NCI-H2107 (cell line): ENCODE measurements around the gene FAM53B.

Source experiments
- DNase-seq: peaks from one replicate; lab custom pipeline; 2025; lab: John Stamatoyannopoulos, UW

Gene FAM53B

GRCh38 chr10:124709861-124710260 lies 34.3 kb downstream of the FAM53B start:
- DNase-seq = no peak

DNA sequence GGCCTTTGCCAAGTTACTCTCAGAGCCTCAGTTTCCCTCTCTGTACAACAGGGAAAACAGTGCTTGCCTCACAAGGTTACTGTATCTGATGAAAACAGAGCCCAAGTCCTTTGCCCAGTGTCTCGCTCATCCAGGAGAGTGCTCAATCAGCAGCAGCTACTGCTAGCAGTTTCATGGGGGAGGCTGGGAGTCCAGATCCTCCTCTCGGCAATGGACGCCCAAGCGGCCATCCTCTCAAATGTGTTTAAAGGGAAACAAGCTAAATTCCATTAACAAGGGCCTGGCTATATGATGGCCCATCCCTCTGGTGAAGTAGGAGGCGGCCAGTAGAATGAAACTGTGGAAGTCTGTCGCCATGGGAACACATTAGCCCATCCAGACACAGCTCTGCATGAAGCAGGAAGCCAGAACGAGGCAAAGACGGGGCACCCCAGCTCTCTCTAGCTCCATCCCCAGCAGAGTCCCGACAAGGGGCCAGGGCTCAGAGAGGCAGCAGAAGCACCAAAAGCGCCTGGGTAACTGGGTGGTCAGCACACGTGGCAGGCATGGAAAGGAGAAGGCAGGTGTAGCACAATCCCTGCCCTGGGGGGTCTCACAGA lies 35.2 kb downstream of the FAM53B start:
- DNase-seq = no peak

DNA sequence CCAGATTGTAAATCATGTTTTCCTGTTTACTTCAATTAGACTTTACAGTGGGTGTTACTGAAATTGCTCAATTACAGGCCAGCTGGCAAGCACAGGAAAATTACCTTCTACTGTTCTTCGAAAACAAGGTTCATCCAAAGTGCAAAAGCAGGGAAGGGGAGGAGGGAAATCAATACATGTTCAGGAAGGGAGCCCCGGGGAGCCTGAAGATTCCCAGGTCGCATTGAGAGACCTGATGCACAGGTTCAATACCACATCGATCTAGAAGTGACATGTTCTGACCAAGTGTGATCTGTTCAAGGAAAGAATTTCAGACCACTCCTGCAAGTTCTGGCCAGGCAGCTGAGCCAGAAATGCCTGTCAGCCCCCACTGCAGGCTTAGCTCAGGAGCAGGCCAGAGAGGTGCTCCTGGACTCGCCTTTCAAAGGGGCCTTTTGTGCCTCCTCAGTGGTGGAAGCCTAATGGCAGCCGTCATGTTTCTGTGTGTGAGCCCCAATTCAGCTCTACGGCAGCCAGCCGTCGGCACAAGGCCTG lies 35.9 kb downstream of the FAM53B start:
- DNase-seq = no peak

- DNase-seq = no peak
Measured at GRCh38 chr10:124707551-124707950, 36.6 kb downstream of the FAM53B start.

DNA sequence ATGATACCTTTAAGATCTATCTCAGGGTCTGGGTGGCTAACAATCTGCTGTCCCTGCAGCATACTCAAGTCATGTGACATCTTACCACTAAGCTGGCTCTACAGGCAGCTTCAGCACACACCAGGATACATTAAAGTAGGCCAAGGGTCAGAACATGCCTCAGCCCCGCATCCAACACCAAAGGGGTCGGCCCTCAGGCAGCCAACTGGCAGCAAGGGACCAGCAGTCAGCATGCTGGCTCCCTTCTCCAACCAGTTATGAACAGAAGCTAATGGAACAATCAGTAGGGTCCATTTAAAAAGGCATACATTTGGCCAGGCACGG lies 37.1 kb downstream of the FAM53B start:
- DNase-seq = no peak

GRCh38 chr10:124706462-124707143 lies 37.6 kb downstream of the FAM53B start:
- no peak for DNase-seq

- DNase-seq = no peak
Measured at GRCh38 chr10:124705817-124706461, 38.2 kb downstream of the FAM53B start.

- no peak for DNase-seq
Measured at GRCh38 chr10:124705381-124705740, 38.8 kb downstream of the FAM53B start.

GRCh38 chr10:124704428-124705380 lies 39.5 kb downstream of the FAM53B start:
- no peak for DNase-seq

- no peak for DNase-seq
Measured at GRCh38 chr10:124703778-124704427, 40.3 kb downstream of the FAM53B start.

DNA sequence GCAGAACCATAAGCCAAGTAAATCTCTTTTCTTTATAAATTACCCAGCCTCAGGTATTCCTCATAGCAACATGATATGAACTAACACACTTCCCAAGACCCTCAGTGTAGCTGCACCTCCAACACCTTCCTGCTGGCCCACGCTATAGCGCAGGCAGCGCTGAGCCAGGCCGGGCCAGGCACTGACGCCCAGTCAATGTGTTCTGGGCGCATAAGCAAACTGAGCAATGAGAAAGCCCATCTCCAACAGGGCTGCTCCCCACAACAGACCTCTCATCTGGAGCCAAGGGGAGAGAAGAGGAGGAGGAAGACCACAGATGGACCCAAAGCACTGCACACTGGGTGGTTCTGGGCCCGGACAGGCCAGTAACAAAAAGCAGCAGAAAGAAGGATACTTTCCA lies 40.8 kb downstream of the FAM53B start:
- DNase-seq = no peak

- DNase-seq = no peak
Measured at GRCh38 chr10:124701881-124702656, 42.1 kb downstream of the FAM53B start.

- DNase-seq = no peak
Measured at GRCh38 chr10:124701435-124701834, 42.7 kb downstream of the FAM53B start.

- DNase-seq = no peak
Measured at GRCh38 chr10:124701038-124701365, 43.2 kb downstream of the FAM53B start.

DNA sequence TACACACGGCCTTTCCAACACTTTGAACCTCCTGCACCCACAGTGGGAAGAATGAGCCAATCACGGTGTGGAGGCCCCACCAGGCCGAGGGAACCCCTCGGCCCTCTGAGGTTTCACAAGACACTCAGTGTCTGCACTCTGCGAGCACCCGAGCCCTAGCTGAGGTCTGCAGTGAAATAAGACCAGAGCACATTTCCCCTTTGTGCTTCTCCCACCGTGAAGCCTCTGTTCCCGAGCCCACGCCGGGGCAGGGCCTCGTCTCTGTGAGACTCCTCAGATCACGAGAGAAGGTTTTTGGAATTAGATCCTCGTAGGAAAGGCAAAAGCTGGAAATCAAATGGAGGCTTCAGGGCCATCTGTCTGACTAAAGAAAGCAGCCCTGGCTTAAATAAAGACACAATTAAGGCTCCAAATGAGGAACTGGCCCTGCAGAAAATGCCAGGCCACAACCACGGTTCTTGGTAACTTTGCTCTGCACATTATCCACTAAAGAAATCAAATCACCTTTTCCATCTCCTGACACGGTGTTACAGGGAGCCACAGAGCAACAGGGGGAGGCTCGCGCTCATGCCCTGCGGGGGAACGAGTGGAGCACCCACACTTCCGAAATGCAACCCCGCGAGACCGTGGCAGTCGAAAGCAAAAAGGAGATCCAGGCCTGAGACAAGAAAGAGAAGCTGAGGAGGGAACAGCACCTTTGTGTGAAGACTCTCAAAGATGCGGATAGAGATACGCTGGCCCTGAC lies 43.7 kb downstream of the FAM53B start:
- no peak for DNase-seq

GRCh38 chr10:124699471-124700292 lies 44.5 kb downstream of the FAM53B start:
- DNase-seq = no peak

DNA sequence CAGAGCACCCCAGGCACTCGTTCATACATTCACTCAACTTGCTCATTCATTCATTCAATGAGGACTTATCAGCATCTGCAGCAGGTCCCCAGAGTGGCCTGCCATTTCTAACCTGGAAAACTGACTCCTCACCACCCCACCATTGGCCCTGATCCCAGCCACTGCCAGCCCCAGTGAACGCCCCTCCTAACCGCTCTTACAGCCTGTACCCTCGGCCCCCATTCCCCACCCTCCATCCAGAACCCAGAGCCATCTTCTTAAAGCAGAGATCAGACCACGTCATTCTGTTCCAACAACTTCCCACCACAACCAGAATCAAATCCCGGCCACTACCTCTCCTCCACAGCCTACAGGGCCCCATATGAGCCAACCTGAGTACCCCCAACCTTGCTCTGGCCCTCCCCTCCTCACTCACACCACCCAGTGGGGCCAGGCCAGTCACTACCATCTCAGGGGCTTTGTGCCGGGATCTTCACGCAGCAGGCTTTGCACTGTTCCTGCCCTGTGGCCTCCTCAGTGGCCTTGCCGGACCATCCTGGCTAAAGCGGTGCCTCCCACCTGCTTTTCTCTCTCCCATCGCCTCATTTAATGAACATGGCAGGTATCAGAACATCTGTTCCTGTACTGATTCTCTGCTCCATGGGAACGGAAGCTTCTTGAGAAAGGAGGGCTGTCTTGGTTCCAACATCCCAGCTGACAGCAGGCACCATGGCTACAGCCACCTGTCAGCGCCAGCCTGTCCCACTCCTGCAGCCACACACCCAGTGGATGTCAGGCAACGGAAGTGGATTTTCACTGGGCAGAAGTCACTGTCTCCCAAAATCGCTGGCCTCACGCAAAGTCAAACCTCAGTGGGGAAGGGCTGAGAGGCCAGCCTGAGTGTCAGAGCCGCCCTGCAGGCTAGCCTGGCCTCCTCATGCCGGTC lies 45.4 kb downstream of the FAM53B start:
- DNase-seq = no peak

- DNase-seq = no peak
Measured at GRCh38 chr10:124697837-124698544, 46.2 kb downstream of the FAM53B start.
